HepG2 (cell line): ENCODE results near the gene SYNE1. TPM values are rescaled to one million over a fixed set of nuclear protein-coding genes. Genes with fewer than 3 reads are reported as not detected.

Source experiments
- ATAC-seq: fragments of 200-7000 bp; cut with Tn5 transposase; 3 replicates; pipeline ENCODE4 v1.9.1; 2020; ENCODE audit warnings: mild to moderate bottlenecking, moderate library complexity
- BruUV-seq: library from RNA; stranded (reverse); fragments of 400-500 nt; replicated peaks from 2 replicates; lab custom pipeline; 2021; lab: Mats Ljungman, UMichigan
- CTCF ChIA-PET: fragments of 300-600 bp; formaldehyde crosslinking; extraction: SDS; loops from one replicate; lab custom pipeline; 2021; ENCODE audit warnings: low total read pairs, inconsistent platforms, low intra/inter-chr PET ratio; lab: Yijun Ruan, JAX
- POLR2A ChIA-PET: fragments of 350-600 bp; sonication (Branson Sonifier 250); formaldehyde crosslinking; loops from one replicate; lab custom pipeline; 2020; ENCODE audit warnings: antibody characterized with exemption, inconsistent platforms; lab: Yijun Ruan, JAX
- DNase-seq: peaks from one replicate; pipeline ENCODE4 v3.0.0-alpha.2; 2015; ENCODE audit warnings: low spot score
- FAIRE-seq: peaks from 3 replicates; lab custom pipeline; 2011; peaks lifted over from hg19 to GRCh38; lab: Jason Lieb, UNC
- H2AFZ ChIP-seq: one replicate; pipeline ENCODE4 v1.6.1; 2011; ENCODE audit warnings: low read length, inconsistent platforms
- H3K27ac ChIP-seq: fragments of 300-600 bp; 3 replicates; pipeline ENCODE4 v1.8.0; 2011; ENCODE audit warnings: mixed run types, mild to moderate bottlenecking, mixed read lengths, low read length, inconsistent platforms; ENCODE audit not compliant: insufficient read depth; ENCODE audit errors: extremely low read length
- H3K27me3 ChIP-seq, 2 experiments: fragments of 200-600 bp in 1 of 2; 2 replicates in 1 of 2; 3 replicates in 1 of 2; pipeline versions ENCODE4 v1.6.0 to v1.8.0; 2011; ENCODE audit warnings: low read length in 2 of 2, mild to moderate bottlenecking in 2 of 2, moderate library complexity in 2 of 2, inconsistent platforms in 1 of 2; ENCODE audit not compliant: insufficient read depth in 2 of 2, control insufficient read depth in 1 of 2
- H3K36me3 ChIP-seq, 2 experiments: fragments of 200-600 bp in 1 of 2; replicated peaks in 1 of 2; 2 replicates in 1 of 2; 3 replicates in 1 of 2; pipeline versions ENCODE4 v1.5.1 to v1.8.0; 2011; ENCODE audit warnings: low read length in 2 of 2, inconsistent platforms in 1 of 2; ENCODE audit not compliant: insufficient read depth in 2 of 2, control insufficient read depth in 1 of 2
- H3K4me1 ChIP-seq: 2 replicates; pipeline ENCODE4 v1.5.1; 2012; ENCODE audit warnings: low read length, inconsistent platforms; ENCODE audit not compliant: insufficient read depth
- H3K4me2 ChIP-seq: 2 replicates; pipeline ENCODE4 v1.6.0; 2011; ENCODE audit warnings: low read depth, low read length, inconsistent platforms
- H3K4me3 ChIP-seq, 3 experiments: fragments of 200-600 bp in 1 of 3; sonication (generic), shearing (Covaris generic) in 1 of 3; replicated peaks in 1 of 3; 2 replicates each; pipeline ENCODE4 v1.5.1; 2011 to 2016; ENCODE audit warnings: low read length in 3 of 3, inconsistent platforms in 2 of 3, low read depth in 2 of 3, mild to moderate bottlenecking in 2 of 3, control low read depth in 1 of 3, mixed read lengths in 1 of 3; ENCODE audit not compliant: insufficient read depth in 1 of 3
- H3K79me2 ChIP-seq: one replicate; pipeline ENCODE4 v1.6.1; 2011; ENCODE audit warnings: low read length, inconsistent platforms; ENCODE audit not compliant: insufficient read depth
- H3K9ac ChIP-seq: 2 replicates; pipeline ENCODE4 v1.6.0; 2011; ENCODE audit warnings: mild to moderate bottlenecking, low read depth, low read length, inconsistent platforms; ENCODE audit not compliant: insufficient read depth
- H3K9me3 ChIP-seq: 2 replicates; pipeline ENCODE4 v1.5.1; 2012; ENCODE audit warnings: mild to moderate bottlenecking, low read length
- H4K20me1 ChIP-seq: 2 replicates; pipeline ENCODE4 v1.6.0; 2011; ENCODE audit warnings: inconsistent platforms, mild to moderate bottlenecking, low read length, moderate library complexity; ENCODE audit not compliant: insufficient read depth
- GPN1 ChIP-seq: sonication (generic); formaldehyde crosslinking; IDR thresholded peaks from 2 replicates; pipeline ENCODE4 v1.5.1; 2020; ENCODE audit warnings: missing genetic modification reagents, borderline replicate concordance
- HMG20A ChIP-seq: IDR thresholded peaks from 2 replicates; pipeline ENCODE4 v1.6.1; 2016; ENCODE audit warnings: borderline replicate concordance
- NR2F2 ChIP-seq: IDR thresholded peaks from 2 replicates; pipeline ENCODE4 v1.6.1; 2012; ENCODE audit warnings: low read depth, inconsistent platforms, borderline replicate concordance
- POGZ ChIP-seq: sonication (generic); formaldehyde crosslinking; IDR thresholded peaks from 2 replicates; pipeline ENCODE4 v1.4.0; 2020; ENCODE audit warnings: mild to moderate bottlenecking, missing genetic modification reagents
- RCOR2 ChIP-seq: IDR thresholded peaks from 2 replicates; pipeline ENCODE4 v1.6.1; 2016; ENCODE audit warnings: missing biosample characterization, missing genetic modification reagents
- RFX1 ChIP-seq: fragments of 450-650 bp; IDR thresholded peaks from 2 replicates; pipeline ENCODE4 v1.6.1; 2017
- STAT5B ChIP-seq: sonication (generic); formaldehyde crosslinking; IDR thresholded peaks from 2 replicates; pipeline ENCODE4 v1.4.0; 2020; ENCODE audit warnings: missing genetic modification reagents
- ZIK1 ChIP-seq: sonication (generic); formaldehyde crosslinking; IDR thresholded peaks from 2 replicates; pipeline ENCODE4 v1.5.0; 2020; ENCODE audit warnings: mild to moderate bottlenecking, low read depth, missing genetic modification reagents, borderline replicate concordance
- ZNF12 ChIP-seq: sonication (generic); formaldehyde crosslinking; IDR thresholded peaks from 2 replicates; pipeline ENCODE4 v1.5.0; 2020; ENCODE audit warnings: missing genetic modification reagents
- ZNF451 ChIP-seq: sonication (generic); formaldehyde crosslinking; IDR thresholded peaks from 2 replicates; pipeline ENCODE4 v1.5.0; 2020; ENCODE audit warnings: mild to moderate bottlenecking, missing genetic modification reagents
- ZNF768 ChIP-seq: sonication (generic); formaldehyde crosslinking; IDR thresholded peaks from 2 replicates; pipeline ENCODE4 v1.4.0; 2020; ENCODE audit warnings: missing genetic modification reagents
- ZSCAN30 ChIP-seq: sonication (generic); formaldehyde crosslinking; IDR thresholded peaks from 2 replicates; pipeline ENCODE4 v1.5.0; 2020; ENCODE audit warnings: mild to moderate bottlenecking, missing genetic modification reagents
- ZSCAN9 ChIP-seq: IDR thresholded peaks from 2 replicates; pipeline ENCODE4 v1.6.1; 2016; ENCODE audit warnings: borderline replicate concordance
- WGBS: methylation state at CpG from one replicate; pipeline ENCODE4 v1.1.6; 2017; ENCODE audit warnings: low lambda C conversion rate; 5-methylcytosine and 5-hydroxymethylcytosine counted together
- in situ Hi-C: cut with HindIII; loops from 2 replicates; pipeline ENCODE4 v1.10.0; 2017; ENCODE audit warnings: low pct_unique_long_range_greater_than_20kb; ENCODE audit not compliant: extremely low pct_ligation_motif_present
- intact Hi-C: fragments of 100-400 bp; cut with micrococcal nuclease; formaldehyde crosslinking; loops from one replicate; pipeline ENCODE4 v1.10.0; 2022; ENCODE audit not compliant: unreplicated experiment
- polyA plus RNA-seq, 8 experiments: library from polyadenylated mRNA; depleted of rRNA in 3 of 8; stranded (reverse) in 7 of 8; unstranded in 1 of 8; fragments of >200 nt; fragmentation: Illumina TruSeq in 4 of 8; extraction: Trizol in 4 of 8; gene quantifications; 2 replicates each; pipeline versions ENCODE4 v1.2.1 to v1.2.3, GENCODE V29; 2011 to 2016; ENCODE audit warnings: low read depth in 4 of 8, missing spikeins in 1 of 8, mixed read lengths in 1 of 8; ENCODE audit not compliant: insufficient read depth in 1 of 8
- total RNA-seq, 5 experiments: library from RNA; depleted of rRNA; stranded (reverse); fragments of >200 nt; fragmentation: Illumina TruSeq; extraction: Trizol; gene quantifications; 2 replicates each; pipeline ENCODE4 v1.2.3, GENCODE V29; 2016; ENCODE audit warnings: low read depth in 1 of 5

SYNE1 gene
- total and polyA plus RNA-seq, 2 of the 13 experiments (the other 11 are each of a cell fraction or from before 2014, with no cell fraction given), result 5.5 to 15.9 TPM

GRCh38 chr6:152387091-152387490 is 250.1 kb downstream of the SYNE1 start:
- TF ChIP-seq HMG20A (CRISPR knock-in tag), result no peak
- no peak for TF ChIP-seq ZNF451 (CRISPR knock-in tag)
- no peak for TF ChIP-seq ZSCAN9 (CRISPR knock-in tag)
- no peak for TF ChIP-seq ZNF768
- TF ChIP-seq GPN1, result no peak
- TF ChIP-seq RCOR2, result no peak
- TF ChIP-seq NR2F2, result no peak
- no peak for TF ChIP-seq RFX1
- no peak for TF ChIP-seq POGZ (CRISPR knock-in tag)
- TF ChIP-seq ZSCAN30, result no peak
- TF ChIP-seq STAT5B (CRISPR knock-in tag), result no peak
- TF ChIP-seq, all 625 proteins: peak for 0
- CTCF ChIA-PET, result no interaction called here
- ATAC-seq (no peak), FAIRE-seq (no peak), DNase-seq (no peak)
- Histone ChIP-seq H3K4me3 (no peak overlapping the region), H3K4me2 (no peak overlapping the region), H3K4me1 (no peaks in the 10 kb centered on the region; the same call in 1 of the 2 replicates), H3K27me3 (peaks cover 0 to 11% of the 10 kb centered on the region in 2 experiments; a peak in 1 of 5 replicates), H3K36me3 (no peaks in the 10 kb centered on the region), H3K27ac (no peak overlapping the region), H3K9me3 (no peaks in the 10 kb centered on the region), H3K9ac (no peak overlapping the region), H4K20me1 (no peaks in the 10 kb centered on the region), H2AFZ (no peak overlapping the region), H3K79me2 (no peaks in the 10 kb centered on the region)
- POLR2A ChIA-PET, result no interaction called here
- WGBS, result under 1% methylated on average over 6 of the region's 6 CpGs
- in situ Hi-C loops (no loop called here), intact Hi-C loops (no loop called here)
- BruUV-seq, result no TSS peak

GRCh38 chr6:152386131-152386530 is 251.0 kb downstream of the SYNE1 start:
- no peaks in the 10 kb centered on the region for H3K36me3 ChIP-seq
- no peaks in the 10 kb centered on the region for H3K9me3 ChIP-seq
- in situ Hi-C loops, result no loop called here
- ATAC-seq (no peak), DNase-seq (no peak)
- peaks cover 9% of the 10 kb centered on the region for H3K4me1 ChIP-seq
- H3K9ac ChIP-seq, result no peak overlapping the region
- H3K4me3 ChIP-seq, result no peak overlapping the region
- intact Hi-C loops, result no loop called here
- WGBS, result 3% methylated on average over 2 of the region's 2 CpGs
- H4K20me1 ChIP-seq, result no peaks in the 10 kb centered on the region
- H2AFZ ChIP-seq, result no peak overlapping the region
- H3K79me2 ChIP-seq, result no peaks in the 10 kb centered on the region
- TF ChIP-seq ZIK1 (CRISPR knock-in tag), result no peak
- TF ChIP-seq ZNF12 (CRISPR knock-in tag), result no peak
- TF ChIP-seq, all 625 proteins: peak for 0
- ChIA-PET CTCF (no interaction called here), POLR2A (no interaction called here)
- Histone ChIP-seq H3K4me2 (no peak overlapping the region), H3K27ac (no peak overlapping the region), H3K27me3 (peaks cover 0 to 10% of the 10 kb centered on the region in 2 experiments; a peak in 1 of 5 replicates)
- FAIRE-seq, result no peak
- no TSS peak for BruUV-seq
